ENCODE measurements around the gene SERPIND1. TPM values are rescaled to one million over a fixed set of nuclear protein-coding genes. Genes with fewer than 3 reads are reported as not detected.

The SERPIND1 gene
- total and polyA plus RNA-seq, 4 experiments from 2014 or later, result 0.07 to 0.29 TPM; not detected in 2

DNA sequence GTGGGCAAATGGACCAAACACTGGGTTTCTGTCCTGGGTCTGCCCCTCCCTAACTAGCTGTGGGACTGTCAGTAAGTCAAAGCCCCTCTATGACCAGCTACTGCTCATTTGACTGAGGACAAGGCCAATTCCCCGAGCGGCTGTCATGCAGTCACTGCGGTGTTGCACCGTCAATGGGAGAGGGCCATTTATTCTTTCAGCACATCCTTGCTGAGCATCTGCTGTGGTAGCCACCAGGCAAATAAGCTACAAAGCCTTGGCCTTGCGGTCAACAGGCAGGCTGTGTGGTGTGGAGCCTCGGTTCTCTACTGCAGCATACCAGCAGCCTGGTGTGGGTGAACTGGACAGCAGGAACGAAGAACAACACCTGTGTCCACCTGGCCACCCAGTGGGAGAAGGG, 25.8 kb upstream of the SERPIND1 start:
- no peaks in the 10 kb centered on the region for H3K4me1 ChIP-seq (ENCODE audit: insufficient read depth, low read length)
- POLR2A ChIA-PET (ENCODE audit: partially characterized antibody), result no interaction called here
- H3K4me1 Mint-ChIP-seq, result peaks cover 0 to 13% (median 3%) of the 10 kb centered on the region in 4 donors

DNA sequence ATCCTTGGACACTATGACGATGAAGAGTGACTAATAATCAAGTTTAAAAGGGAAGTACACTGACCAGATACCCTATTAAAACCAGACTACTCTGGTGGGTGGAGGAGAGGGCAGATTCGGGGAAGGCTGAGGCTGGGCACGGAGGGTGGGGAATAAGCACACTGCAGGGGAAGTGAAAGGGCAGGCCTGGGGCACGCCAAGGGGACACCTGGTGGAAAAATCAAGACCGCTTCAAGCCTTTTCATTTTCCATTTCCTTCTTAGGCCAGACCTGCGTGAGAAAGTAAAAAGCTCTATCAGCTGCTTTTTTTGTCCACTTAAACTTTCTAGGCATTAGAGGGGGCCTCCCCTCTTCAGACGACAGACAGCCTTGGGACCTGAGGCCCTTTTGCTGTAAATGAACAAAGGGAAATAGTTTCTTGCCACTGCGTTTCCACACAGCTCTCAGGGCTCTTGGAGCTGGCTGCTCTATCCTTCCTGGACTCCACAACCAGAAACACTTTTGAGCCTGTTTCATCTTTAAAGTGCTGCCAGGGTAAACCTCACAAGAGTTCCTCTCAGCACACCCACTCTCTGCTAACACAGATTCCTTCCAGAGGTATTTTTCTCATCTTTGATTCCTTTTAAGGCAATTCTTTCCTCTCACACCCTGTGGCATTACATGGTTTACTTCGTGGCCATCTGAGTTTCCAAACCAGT, 25.0 kb upstream of the SERPIND1 start:
- H3K4me3 ChIP-seq (ENCODE audit: low read length in 2 of 2), result no peak overlapping the region
- Mint-ChIP-seq H3K27me3 (no peaks in the 10 kb centered on the region), H3K36me3 (peaks cover 38 to 71% of the 10 kb centered on the region in 2 donors), H3K27ac (peak overlapping the region in 6 of 7 donors; percentile 32 to 82 (median 74)), H3K4me3 (no peak overlapping the region), H3K4me1 (peaks cover 0 to 13% (median 3%) of the 10 kb centered on the region in 4 donors), H3K9me3 (no peaks in the 10 kb centered on the region)
- H3K27me3 ChIP-seq (ENCODE audit: insufficient read depth, low read length), result no peaks in the 10 kb centered on the region
- POLR2A ChIA-PET (ENCODE audit: partially characterized antibody), result no interaction called here
- H3K4me1 ChIP-seq (ENCODE audit: insufficient read depth, low read length), result no peaks in the 10 kb centered on the region
- no peaks in the 10 kb centered on the region for H3K9me3 ChIP-seq (ENCODE audit: control insufficient read depth in 1 of 2, low read length in 2 of 2)
- no peak overlapping the region for H3K27ac ChIP-seq (ENCODE audit: low read depth, low read length)
- no peak for DNase-seq
- CTCF ChIA-PET (ENCODE audit: partially characterized antibody), result interaction anchor here (2.4 kb wide), 1 partner anchor 8 kb away, joined by 11 read pairs; no protein-coding TSS in a partner anchor
- intact Hi-C loops (cut with micrococcal nuclease), result no loop called here
- peaks cover 65% of the 10 kb centered on the region for H3K36me3 ChIP-seq (ENCODE audit: insufficient read depth, low read length)

More for the DNA sequence above, 25.8 kb upstream of the SERPIND1 start:
- CTCF ChIA-PET (ENCODE audit: partially characterized antibody), result no interaction called here
- Histone ChIP-seq H3K9me3 (ENCODE audit: control insufficient read depth in 1 of 2, low read length in 2 of 2) (no peaks in the 10 kb centered on the region), H3K27ac (ENCODE audit: low read depth, low read length) (no peak overlapping the region), H3K36me3 (ENCODE audit: insufficient read depth, low read length) (peaks cover 65% of the 10 kb centered on the region), H3K27me3 (ENCODE audit: insufficient read depth, low read length) (no peaks in the 10 kb centered on the region), H3K4me3 (ENCODE audit: low read length in 2 of 2) (no peak overlapping the region)
- Mint-ChIP-seq H3K36me3 (peaks cover 32 to 73% of the 10 kb centered on the region in 2 donors), H3K9me3 (no peaks in the 10 kb centered on the region), H3K27ac (no peak overlapping the region), H3K27me3 (no peaks in the 10 kb centered on the region), H3K4me3 (no peak overlapping the region)
- DNase-seq, result no peak
- intact Hi-C loops (cut with micrococcal nuclease), result no loop called here

DNA sequence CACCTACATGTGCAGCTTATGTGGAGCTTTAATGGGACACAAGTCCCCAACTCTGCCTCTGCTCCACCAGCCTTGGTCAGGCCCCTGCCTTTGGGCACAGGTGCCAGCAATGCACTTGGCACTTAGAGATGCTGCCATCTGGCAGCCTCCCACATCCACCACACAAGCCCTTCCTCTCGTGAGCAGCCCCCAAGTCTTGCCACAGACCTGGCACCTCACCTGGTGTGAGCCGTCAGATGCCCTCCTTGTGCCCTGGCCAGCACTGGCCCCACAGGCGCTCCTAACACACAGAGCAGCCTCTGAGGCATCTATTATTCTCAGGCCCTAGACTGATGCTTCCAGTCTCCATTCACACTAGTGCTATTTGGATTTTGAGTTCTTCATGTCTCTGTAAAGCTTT, 24.5 kb upstream of the SERPIND1 start:
- peaks cover 43 to 71% of the 10 kb centered on the region in 2 donors for H3K36me3 Mint-ChIP-seq
- no peaks in the 10 kb centered on the region for H3K9me3 ChIP-seq (ENCODE audit: control insufficient read depth in 1 of 2, low read length in 2 of 2)
- no peak overlapping the region for H3K27ac ChIP-seq (ENCODE audit: low read depth, low read length)
- CTCF ChIA-PET (ENCODE audit: partially characterized antibody), result interaction anchor here (2.4 kb wide), 1 partner anchor 8 kb away, joined by 11 read pairs; no protein-coding TSS in a partner anchor
- H3K27me3 ChIP-seq (ENCODE audit: insufficient read depth, low read length), result no peaks in the 10 kb centered on the region
- H3K4me1 Mint-ChIP-seq, result peaks cover 0 to 13% (median 3%) of the 10 kb centered on the region in 4 donors
- no peak overlapping the region for H3K4me3 Mint-ChIP-seq
- no peaks in the 10 kb centered on the region for H3K9me3 Mint-ChIP-seq
- no peak overlapping the region for H3K4me3 ChIP-seq (ENCODE audit: low read length in 2 of 2)
- H3K27me3 Mint-ChIP-seq, result no peaks in the 10 kb centered on the region
- intact Hi-C loops (cut with micrococcal nuclease), result no loop called here
- no peak for DNase-seq
- H3K4me1 ChIP-seq (ENCODE audit: insufficient read depth, low read length), result no peaks in the 10 kb centered on the region
- POLR2A ChIA-PET (ENCODE audit: partially characterized antibody), result no interaction called here
- peak overlapping the region; percentile 16 to 82 (median 68) for H3K27ac Mint-ChIP-seq
- peaks cover 64% of the 10 kb centered on the region for H3K36me3 ChIP-seq (ENCODE audit: insufficient read depth, low read length)

DNA sequence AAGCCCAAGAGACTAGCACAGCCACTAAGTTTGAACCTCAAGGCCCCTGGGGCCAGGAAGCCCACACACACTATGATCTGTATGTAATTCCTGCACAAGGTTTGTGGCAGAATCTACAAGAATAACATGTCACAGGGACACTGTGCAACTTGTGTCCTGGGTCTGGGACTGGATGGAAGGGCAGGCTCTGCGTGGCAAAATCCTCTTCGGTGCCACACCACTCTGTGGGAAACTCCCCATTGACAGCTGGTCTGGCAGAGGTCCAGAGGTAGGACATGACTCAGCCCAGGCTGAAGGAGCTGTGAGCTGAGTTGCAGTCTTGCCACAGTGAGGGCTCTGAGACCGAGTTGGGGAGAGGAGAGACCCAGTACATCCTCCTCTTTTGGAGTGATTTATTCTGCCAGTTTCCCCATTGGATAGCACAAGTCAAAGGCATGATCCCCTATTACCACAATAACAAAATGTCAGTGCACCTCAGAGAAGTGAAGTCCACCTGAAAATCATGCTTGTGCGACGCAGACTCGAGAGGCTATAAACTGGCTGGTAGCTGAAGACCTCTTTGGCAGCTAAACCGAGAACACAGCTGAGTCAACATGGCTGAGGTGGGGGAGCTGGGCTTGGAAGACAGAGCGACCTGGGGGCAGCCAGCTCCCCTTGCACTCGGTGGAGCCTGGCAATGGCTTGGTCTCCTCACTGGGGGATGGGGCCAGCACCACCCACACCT, 23.3 kb upstream of the SERPIND1 start:
- intact Hi-C loops (cut with micrococcal nuclease), result no loop called here
- H3K27me3 Mint-ChIP-seq, result no peaks in the 10 kb centered on the region
- no peak overlapping the region for H3K4me3 Mint-ChIP-seq
- no peaks in the 10 kb centered on the region for H3K9me3 ChIP-seq (ENCODE audit: control insufficient read depth in 1 of 2, low read length in 2 of 2)
- peaks cover 54% of the 10 kb centered on the region for H3K36me3 ChIP-seq (ENCODE audit: insufficient read depth, low read length)
- H3K27ac Mint-ChIP-seq, result peak overlapping the region; percentile 9 to 83 (median 42)
- H3K27ac ChIP-seq (ENCODE audit: low read depth, low read length), result no peak overlapping the region
- peaks cover 0 to 13% (median 3%) of the 10 kb centered on the region in 4 donors for H3K4me1 Mint-ChIP-seq
- peak in 2 of 5 donors; percentile 4 to 9 for DNase-seq
- POLR2A ChIA-PET (ENCODE audit: partially characterized antibody), result no interaction called here
- H3K9me3 Mint-ChIP-seq, result no peaks in the 10 kb centered on the region
- CTCF ChIA-PET (ENCODE audit: partially characterized antibody), result interaction anchor here (0.6 to 2.4 kb wide), 2 partner anchors 10 to 298 kb away, joined by 3 to 11 read pairs; no protein-coding TSS in a partner anchor
- no peaks in the 10 kb centered on the region for H3K4me1 ChIP-seq (ENCODE audit: insufficient read depth, low read length)
- no peak overlapping the region for H3K4me3 ChIP-seq (ENCODE audit: low read length in 2 of 2)
- peaks cover 37 to 66% of the 10 kb centered on the region in 2 donors for H3K36me3 Mint-ChIP-seq
- H3K27me3 ChIP-seq (ENCODE audit: insufficient read depth, low read length), result no peaks in the 10 kb centered on the region

DNA sequence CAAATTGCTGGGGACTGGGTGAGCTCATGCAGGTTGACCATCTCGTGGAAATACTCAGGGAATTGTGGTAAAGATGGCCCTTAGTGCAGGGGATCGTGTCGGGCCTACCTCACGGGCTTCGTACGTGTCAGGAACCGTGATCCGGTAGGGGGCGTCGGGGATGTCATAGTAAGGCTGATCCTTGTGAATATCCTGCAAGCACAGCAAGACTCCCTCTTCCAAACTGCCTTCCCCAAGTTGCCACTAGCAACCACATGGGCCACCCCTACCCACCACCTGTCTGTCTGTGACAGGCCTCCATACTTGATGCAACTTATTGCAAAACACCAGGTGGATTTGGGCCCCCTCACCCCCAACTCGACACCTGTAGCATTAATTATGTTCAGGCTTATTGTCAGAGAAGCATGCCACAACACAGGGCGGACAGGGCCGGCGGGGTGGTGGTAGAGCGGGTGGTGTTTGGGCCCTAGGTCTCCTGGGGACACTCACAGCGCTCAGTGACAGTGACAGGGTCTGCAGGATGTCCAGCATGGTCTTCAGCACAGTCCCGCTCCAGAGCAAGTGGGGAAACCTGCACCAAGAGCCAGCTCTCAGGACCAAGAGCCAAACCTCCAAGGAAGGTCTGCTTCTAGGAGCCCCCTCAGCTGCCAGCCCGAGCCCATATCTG, 22.6 kb upstream of the SERPIND1 start:
- peak overlapping the region in 3 of 7 donors; percentile 6 to 24 (median 13) for H3K27ac Mint-ChIP-seq
- CTCF ChIA-PET (ENCODE audit: partially characterized antibody), result interaction anchor here (2.4 kb wide), 1 partner anchor 10 kb away, joined by 11 read pairs; no protein-coding TSS in a partner anchor

DNA sequence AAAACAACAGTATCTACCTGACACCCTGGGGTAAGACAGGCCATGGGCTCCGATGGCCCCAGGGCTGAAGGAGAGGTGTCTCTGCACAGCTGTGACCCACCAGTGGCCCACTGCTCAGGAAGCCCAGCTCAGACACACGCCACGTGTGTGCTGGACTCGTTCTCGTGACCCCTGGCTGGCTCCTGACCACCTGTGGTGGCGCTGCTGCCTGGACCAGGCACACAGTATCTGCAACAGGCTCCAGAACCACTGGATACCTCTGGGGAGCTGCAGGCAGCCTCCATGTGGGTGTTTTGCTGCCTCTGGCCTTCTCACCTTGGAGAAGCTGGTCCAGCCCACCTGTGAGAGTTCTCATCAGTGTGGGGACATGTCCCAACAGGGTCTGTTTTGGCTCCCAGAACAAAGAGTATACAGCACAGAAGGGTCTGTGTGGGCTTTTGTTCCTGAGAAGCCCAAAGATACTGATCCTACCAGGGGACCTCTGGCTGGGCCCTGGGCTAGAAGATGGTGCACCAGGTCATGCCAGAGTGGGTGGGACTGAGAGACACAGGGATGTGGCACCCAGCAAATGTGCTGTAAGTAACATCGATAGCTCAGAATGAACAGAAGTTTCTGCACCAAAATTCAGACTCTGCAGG, 21.7 kb upstream of the SERPIND1 start:
- POLR2A ChIA-PET (ENCODE audit: partially characterized antibody), result no interaction called here
- CTCF ChIA-PET (ENCODE audit: partially characterized antibody), result no interaction called here
- Mint-ChIP-seq H3K9me3 (no peaks in the 10 kb centered on the region), H3K36me3 (peaks cover 34 to 60% of the 10 kb centered on the region in 2 donors), H3K4me1 (peaks cover 0 to 13% (median 3%) of the 10 kb centered on the region in 4 donors), H3K4me3 (no peak overlapping the region), H3K27me3 (no peaks in the 10 kb centered on the region), H3K27ac (no peak overlapping the region)
- Histone ChIP-seq H3K27me3 (ENCODE audit: insufficient read depth, low read length) (no peaks in the 10 kb centered on the region), H3K27ac (ENCODE audit: low read depth, low read length) (no peak overlapping the region), H3K36me3 (ENCODE audit: insufficient read depth, low read length) (peaks cover 46% of the 10 kb centered on the region), H3K9me3 (ENCODE audit: control insufficient read depth in 1 of 2, low read length in 2 of 2) (no peaks in the 10 kb centered on the region), H3K4me1 (ENCODE audit: insufficient read depth, low read length) (no peaks in the 10 kb centered on the region), H3K4me3 (ENCODE audit: low read length in 2 of 2) (no peak overlapping the region)
- intact Hi-C loops (cut with micrococcal nuclease), result no loop called here
- no peak for DNase-seq

More for the DNA sequence above, 22.6 kb upstream of the SERPIND1 start:
- POLR2A ChIA-PET (ENCODE audit: partially characterized antibody), result no interaction called here
- H3K27ac ChIP-seq (ENCODE audit: low read depth, low read length), result no peak overlapping the region
- H3K36me3 ChIP-seq (ENCODE audit: insufficient read depth, low read length), result peaks cover 54% of the 10 kb centered on the region
- Mint-ChIP-seq H3K9me3 (no peaks in the 10 kb centered on the region), H3K4me1 (peaks cover 0 to 13% (median 3%) of the 10 kb centered on the region in 4 donors), H3K36me3 (peaks cover 37 to 64% of the 10 kb centered on the region in 2 donors), H3K27me3 (no peaks in the 10 kb centered on the region), H3K4me3 (no peak overlapping the region)
- no peaks in the 10 kb centered on the region for H3K9me3 ChIP-seq (ENCODE audit: control insufficient read depth in 1 of 2, low read length in 2 of 2)
- intact Hi-C loops (cut with micrococcal nuclease), result no loop called here
- no peak for DNase-seq
- no peaks in the 10 kb centered on the region for H3K4me1 ChIP-seq (ENCODE audit: insufficient read depth, low read length)
- no peaks in the 10 kb centered on the region for H3K27me3 ChIP-seq (ENCODE audit: insufficient read depth, low read length)
- H3K4me3 ChIP-seq (ENCODE audit: low read length in 2 of 2), result no peak overlapping the region
